Cortex of kidney (tissue), 1 donor: ENCODE data around the gene ELFN1.

Experiments
- DNase-seq: peaks from one replicate; lab custom pipeline; 2025; lab: John Stamatoyannopoulos, UW

The ELFN1 gene

DNA sequence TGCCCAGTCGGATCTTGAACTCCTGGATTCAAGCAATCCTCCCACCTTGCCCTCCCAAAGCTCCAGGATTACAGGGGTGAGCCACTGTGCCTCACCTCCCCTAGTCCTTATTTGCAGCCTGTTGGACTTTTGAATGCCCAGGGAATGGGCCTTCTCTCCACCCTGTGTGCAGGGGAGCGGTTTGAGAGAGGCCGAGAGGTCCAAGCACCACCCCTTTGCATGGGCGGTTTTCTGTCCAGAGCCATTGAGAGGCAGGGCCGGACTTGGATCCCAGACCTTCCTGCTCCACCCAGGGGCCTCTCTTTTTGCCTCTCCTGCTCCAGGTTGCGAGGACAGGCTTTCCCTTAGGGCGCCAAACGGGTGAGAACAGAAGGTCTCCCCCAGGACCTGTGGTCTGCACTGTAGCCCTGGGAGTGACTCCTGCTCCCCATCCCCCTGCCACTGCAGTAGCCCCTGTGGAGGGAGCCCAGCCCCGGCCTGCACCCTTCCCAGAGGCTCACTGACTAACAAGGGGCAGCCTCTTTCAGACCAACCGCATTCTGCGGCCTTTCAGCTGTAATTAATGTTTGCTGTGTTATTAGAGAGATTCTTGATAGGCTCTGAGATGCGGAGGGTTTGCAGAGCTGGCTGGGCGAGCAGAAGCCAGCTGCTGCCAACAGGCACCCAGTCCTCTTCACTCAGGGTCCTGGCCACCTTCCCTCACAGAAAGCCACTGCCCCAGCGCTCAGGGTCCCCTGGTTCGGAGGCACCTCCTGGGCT is 57.9 kb downstream of the ELFN1 start:
- DNase-seq: no peak

DNA sequence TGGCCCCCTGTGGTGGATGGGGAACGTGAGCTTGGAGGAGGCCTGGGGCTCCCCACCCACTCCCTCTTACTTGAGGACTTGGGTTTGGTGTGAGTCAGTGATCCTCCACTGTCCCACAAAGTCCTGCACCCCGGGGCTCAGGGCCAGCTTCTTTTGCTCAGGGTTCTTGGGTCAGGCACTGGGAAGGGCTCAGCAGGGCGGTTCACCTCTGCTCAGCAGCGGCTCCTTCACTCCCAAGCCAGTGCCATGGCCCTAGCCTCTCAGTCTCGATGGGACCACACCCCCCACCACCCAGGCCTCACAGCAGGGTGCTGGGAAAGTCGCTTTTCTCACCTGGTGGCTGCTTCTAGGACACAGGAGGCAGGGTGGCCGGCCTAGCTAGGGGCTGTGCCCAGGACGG is 59.1 kb downstream of the ELFN1 start:
- no peak for DNase-seq

DNA sequence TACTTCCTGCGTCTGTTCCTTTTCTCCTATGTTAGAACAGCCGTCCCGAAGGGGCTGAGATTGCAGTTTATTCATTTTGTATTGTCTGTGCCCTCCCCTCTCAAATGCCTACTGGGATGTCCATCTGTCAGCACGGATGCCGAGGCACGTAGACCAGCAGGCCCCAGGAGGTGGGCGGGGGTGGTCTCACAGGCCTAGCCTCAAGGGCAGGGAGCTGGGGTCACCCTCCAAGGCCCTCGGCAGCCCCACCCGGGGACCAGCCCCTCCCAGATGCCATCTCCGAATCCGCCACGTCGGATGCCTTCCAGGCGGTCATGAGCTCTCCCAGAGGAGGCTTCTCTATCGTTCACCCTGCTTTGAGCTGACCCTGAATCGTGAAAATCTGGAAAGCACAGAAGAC is 59.7 kb downstream of the ELFN1 start:
- no peak for DNase-seq

DNA sequence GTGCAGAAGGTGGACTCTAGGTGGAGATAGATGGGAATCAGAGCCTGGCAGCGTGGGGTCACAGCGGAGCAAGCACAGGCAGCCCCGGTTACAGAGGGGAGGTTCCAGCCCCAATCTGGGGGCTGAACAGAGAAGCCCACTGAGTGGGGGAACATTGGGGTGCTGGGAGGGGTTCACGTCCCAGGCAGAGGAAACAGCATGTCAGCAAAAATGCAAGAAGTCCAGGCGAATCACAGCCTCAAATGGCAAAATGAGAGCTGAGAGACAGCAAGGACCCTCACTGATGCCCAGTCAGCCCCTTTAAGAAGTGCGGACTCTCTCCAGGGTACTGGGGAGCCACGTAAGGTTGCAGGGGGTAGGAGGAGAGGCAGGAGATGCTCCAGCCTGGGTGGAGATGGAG is 62.0 kb downstream of the ELFN1 start:
- no peak for DNase-seq

DNA sequence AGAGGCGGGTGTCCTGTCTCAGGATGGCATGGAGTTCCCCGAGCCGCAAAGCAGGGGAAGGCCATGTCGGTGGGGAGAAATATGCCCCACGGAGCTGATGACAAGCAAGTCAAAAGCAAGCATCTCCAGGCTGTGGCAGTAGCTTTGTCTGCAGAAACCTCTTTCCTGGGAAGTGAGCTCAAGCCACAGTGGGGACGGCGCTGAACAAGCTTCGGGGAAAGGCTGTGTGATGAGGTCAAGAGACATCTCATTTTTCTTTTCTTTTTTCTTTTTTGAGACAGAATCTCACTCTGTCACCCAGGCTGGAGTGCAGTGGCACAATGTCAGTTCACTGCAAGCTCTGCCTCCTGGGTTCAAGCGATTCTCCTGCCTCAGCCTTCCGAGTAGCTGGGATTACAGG is 62.6 kb downstream of the ELFN1 start:
- no peak for DNase-seq

DNA sequence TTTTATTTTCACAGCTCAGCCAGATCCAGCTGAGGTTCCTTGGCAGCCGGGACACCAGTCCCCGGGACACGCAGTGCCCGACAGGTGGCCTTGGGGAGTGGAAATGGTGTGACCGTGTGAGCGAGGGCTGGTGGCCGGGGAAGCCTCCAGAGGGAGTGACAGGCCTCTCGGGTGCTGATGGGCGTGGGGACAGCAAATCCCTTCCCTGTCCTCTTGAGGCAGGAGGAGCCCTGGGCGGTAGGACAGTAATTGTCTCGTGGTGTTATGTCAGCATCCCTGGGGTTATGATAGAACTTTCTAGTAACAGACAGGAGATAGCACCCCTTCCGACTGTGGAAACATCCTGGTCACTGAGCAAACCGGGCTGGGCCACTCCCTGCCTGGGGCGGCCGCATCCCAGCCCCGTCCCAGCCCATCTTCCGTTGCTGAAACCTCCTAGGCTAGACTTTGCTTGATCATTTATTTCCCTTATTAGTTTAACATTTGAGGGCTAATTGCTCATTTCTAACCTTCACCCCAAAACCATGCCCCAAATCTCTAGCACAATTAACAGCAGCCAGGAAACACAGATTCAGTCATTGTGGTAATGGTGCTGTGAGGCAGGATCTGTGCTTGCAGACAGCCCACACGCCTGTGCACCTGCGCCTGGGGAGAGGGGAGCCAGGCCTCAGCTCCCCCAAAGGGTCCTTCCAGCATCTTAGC is 63.3 kb downstream of the ELFN1 start:
- DNase-seq: no peak

DNA sequence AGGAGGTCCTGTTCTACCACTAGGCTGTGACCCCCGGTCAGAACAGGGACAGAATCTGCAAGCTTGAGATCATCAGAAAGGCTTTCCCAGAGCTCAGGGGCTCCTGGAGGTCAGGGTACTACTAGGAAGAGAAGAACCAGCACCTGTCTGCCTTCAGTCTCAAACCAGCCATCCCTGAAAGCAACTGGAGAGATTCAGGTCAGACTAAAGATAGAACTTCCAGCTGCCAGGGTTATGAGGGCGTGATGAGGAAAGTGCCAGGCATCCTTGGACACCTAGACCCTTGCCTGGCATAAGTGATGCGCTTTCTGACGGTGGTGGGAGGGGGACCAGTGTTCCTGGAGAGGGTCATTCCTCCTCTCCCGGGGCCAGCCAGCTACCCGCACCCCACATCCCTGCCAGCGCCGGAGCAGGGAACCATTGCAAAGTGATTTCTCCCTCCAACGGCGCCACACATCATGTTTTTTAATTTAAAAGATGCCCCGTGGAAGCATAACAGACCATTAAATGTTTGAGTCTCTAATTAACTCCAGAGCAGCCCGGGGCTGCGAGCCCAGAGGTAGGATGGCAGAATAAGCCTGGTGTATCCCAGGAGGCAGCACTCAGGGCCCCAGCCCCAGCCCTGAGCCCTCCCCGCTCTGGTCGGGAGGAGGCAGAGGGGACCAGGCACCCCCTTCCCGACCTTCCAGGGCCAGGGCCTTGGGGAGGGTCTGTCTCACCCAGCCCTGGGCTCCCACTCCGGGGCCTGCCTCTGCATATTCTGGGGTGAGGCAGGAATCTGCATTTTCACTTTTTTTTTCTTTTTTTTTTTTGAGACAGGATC is 64.0 kb downstream of the ELFN1 start:
- DNase-seq: no peak

DNA sequence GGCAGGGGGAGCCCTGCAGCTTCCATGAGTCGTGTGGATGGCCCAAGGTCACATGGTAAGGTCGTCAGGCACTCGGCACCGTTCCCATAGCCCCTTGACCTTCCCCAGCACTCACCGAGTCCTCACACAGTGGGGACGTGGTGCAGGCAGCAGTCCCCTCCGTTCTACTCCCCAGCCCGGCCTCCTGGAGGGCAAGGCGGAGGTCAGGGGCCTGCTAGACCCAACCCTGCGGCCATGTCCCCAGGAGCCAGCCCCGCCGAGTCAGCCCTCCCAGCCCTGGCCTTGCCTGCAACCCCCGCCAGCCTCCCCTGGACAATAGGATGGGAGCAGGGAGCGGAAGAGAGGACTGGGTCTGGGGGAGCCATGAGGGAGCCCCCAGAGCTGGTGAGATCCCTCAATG is 65.2 kb downstream of the ELFN1 start:
- no peak for DNase-seq

DNA sequence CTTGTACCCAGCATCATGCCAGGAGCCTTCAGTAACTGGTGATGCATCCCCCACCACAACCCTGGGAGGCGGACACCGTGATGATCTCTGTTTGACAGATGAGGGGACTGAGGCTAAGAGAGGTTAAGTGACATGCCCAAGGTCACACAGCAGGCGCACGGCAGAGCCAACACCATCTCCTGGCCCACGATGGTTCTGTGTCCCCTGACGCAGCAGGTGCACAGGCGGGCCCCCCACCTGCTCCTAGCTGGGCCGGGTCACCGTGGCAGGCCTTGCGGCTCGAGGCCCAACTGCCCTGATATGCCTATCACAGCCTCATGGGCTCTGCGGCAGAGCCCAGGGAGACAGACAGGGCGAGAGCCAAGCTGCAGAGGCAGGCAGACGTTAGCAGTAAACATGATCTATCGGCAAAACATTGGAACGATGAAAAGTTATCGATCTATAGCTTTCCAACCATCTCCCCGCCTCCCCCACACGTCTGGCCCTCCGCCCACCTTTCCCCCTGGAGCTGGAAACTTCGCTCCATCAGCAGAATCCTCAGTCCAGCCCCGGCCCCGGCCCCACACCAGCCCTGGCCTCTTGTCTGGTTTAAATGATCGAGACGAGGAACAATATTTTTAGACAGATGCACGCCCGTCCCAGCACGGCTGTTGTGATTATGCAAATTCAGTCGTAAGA is 65.9 kb downstream of the ELFN1 start:
- no peak for DNase-seq

DNA sequence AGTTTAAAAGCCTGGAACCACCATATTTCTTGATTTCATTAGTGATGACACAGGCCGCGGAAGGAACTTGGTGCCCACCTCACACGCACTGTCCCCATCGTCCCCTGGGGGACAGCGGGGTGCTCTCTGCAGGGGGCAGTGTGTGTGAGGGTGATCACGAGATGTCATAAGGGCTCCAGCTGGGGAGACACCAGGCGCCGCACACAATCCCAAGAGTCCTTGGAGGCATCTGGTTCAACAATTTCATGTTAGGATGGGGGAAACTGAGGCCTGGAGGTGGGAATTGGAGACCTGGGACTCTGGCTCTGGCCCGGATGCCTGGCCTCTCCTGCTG is 66.4 kb downstream of the ELFN1 start:
- DNase-seq: no peak

DNA sequence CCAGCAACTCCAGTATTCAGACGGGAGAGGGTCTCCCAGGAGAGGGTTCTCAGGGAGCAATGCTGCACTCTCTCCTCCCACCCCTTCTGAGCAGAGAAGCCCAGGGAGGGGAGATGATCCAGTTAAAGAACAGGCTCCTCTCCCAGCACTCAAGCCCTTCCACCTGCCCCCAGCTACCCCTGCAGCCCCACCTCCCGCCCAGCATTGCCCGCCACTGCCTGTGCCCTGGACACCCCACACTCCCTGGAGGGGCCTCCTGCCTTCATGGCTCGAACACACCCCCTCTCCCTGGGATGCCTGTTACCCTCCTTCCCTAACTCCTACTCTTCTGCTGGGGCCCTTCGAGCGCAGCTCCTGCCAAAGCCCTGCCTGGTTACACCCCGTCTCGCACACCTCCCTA is 66.8 kb downstream of the ELFN1 start:
- no peak for DNase-seq

DNA sequence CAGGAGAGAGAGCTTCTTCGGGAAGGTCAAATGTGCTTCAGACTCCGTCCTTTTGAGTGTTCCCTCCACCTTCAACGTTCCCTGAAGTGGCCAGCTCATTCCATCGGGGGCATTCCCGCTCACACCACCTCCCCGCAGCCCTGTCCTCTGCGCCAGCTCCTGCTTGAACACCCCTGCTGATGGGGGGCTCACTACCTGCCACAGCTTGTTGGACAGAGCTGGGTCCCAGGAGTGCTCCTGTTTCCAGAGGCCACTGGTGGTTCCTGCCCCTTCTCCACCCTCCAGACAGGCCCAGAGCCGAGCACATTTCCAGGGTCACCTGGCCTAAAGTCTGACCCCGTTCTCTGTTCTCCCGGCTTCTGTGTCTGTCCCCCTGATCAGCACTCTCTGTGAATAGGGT is 67.4 kb downstream of the ELFN1 start:
- no peak for DNase-seq

DNA sequence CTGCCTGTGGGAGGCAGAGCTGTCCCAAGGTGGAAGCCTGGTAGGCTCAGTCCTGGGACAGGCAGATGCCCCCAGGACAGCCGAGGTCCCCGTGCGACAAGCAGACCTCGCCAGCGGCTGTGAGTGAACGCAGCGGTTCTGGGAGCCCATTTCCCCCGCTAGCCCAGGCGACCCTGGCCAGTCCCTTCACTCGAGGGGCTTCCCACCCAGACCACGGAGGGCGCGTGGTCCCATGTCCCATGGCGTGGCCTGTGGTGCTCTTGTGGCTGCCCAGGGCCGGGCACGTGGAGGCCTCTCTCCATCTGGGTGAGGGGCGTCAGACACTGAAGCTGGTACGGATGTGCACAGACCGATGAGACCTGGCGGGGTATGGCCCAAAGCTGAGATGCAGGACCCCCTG is 67.9 kb downstream of the ELFN1 start:
- DNase-seq: no peak

DNA sequence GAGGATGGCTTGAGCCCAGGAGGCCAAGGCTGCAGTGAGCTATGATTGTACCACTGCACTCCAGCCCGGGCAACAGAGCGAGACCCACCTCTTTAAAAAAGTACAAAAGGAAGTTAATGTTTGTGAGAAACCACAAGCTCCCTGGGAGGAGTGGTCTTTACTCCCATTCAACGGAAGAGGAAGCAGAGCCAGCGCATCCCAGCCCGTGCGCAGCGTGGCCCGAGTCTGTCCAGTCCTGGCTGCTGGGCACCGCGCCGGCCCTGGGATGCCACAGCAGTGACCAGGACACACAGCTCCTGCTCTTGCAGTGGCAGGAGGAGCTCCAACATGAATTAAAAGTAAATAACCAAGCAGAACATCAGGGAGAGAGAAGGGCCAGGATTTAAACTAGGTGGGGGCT is 68.4 kb downstream of the ELFN1 start:
- DNase-seq: no peak

DNA sequence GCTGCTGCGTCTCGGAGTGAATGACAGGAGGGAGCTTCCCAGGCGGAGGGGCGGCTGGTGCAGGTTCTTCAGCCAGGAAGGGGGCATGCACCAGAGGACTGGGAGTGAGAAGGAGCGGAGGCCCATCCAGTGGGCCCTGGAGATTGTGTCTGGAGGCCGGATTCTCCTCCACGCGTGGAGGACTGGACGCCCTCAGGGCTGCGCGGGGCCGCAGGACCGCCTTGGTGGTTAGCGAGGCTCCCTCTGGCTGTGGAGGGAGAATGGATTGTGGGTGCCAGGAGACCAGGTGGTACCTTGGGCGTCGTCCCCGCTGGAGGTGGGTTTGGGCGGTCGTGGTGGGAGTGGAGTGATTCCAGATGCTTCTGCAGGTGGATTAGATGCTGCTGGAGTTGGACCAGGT is 68.9 kb downstream of the ELFN1 start:
- no peak for DNase-seq

DNA sequence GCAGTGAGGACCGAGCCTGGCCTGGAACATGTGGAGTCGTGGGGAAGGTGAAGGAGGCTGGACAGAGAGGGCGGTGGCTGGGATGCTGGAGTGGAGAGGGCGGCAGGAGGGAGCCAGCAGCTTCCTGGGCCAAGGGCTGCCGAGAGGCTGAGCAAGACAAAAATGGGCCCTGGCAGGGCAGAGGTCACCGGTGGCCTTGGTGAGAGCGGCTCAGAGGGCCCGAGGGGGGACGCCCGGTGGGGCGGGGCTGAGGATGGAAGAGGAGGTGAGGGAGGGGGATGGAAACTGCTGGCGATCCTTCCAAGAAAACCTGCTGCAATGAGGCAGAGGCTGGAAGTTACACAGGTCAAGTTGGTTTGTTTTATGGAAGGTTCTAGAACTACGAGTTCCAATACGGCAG is 69.5 kb downstream of the ELFN1 start:
- DNase-seq: no peak

DNA sequence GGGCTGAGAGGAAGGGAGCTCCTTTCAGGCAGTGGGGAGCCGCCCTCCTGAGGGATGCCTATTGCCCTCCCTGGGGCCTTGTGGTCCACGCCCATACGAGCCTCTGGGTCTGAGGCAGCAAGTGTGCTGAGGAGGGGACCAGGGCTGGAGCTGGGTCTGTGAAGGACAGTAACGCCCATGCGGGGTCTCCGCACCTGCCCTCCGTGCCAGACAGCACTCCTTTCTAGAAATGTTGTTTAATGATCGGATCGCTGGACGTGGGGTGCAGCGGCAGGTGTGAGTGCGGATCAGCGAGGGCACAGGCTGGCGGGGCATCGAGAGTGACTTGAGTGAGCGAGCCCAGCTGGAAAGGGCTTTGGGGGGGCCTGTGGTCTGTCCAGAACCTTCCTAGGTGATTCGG is 70.1 kb downstream of the ELFN1 start:
- DNase-seq: no peak

DNA sequence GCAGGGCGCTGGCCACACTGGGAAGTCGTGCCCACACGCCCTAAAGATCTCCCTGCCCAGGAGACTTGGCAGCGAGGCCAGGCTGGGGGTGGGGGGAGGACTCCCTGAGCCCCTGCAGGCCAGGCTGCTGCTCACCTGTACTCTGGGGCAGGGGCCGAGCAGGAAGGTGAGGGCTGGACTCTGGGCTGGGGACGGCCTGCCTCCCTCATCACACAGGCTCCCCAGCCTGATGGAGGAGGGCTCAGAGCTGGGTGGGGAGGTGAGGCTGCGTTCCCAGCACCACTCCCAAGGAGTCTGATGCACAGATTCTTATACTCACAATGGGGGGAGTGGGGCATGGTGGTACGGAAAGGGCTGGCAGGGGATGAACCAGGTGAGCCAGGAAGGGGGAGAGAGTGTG is 71.2 kb downstream of the ELFN1 start:
- DNase-seq: no peak

DNA sequence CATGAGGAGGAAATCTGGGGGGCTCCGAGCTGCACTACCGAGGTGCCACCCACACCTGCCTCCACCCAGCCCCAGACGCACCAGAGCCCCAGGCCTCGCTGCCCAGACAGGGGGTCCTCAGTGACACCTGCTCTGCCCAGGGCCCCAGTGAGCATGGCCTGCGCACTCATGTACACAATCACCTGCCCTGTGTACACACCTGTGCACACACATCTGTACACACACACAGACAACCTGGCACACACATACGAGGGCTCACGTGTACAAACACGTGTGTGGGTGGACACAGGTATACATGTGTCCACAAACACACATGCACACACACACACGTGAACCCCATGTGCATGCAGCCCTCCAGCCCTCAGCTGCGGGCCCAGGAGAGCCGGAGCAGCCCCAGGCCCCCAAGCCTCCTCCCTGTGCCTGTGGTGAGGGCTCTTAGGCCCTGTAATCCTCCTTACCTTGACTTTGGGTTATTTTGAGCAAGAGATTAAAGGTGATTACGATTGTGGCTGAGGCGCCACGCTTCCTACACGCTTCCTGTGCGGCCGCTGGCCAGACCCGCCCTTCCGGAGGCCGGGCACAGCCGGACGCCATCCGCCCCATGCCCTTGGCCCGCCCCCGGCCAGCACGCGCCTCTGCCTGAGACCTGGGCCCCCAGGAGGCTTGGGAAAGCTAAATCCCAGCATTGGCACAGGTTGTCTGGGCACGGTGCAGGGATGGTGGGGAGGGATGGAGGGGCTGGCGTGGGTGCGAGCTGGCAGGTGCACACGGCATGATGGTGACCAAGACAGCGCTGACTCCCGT is 71.9 kb downstream of the ELFN1 start:
- DNase-seq: no peak

DNA sequence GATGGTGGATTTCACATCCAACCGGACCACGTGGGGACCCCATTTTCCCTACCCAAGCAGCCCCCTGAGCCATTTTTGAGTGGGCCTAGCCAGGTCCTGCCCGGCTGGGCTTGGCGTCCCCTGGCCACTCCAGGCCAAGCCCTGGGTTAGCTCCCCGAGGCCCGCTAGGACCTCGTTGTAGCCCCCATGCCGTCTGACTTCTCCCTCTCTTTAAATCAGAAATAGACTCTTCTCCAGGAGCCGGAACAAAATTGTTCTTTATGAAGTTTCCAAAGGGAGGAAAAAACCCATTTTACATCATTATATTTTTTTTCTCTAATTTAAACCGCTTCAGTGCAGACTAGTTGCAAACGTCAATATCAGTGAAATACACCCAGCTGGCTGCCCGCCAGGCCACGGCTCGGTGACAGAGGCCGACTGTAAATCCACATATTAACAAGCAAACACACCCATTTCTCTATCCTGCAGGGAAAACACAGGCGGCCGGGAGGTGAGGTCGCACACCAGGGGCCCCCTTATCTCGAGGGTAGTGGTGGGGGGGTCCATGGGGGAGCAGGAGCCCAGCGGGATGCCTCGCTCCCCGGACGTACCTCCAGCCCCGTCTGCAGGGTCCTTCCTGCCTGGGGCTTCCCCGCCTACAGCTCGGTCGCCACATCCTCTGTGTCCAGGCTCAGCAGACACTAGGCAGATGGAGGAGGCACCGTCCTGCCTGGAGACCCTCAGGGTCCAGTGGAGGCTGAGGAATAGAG is 72.7 kb downstream of the ELFN1 start:
- no peak for DNase-seq
